Thymus (tissue), 11 donors: ENCODE results near the gene DENND2A. TPM values are rescaled to one million over a fixed set of nuclear protein-coding genes. Genes with fewer than 3 reads are reported as not detected.
"Not testable (repeated sequence)": the region's sequence is repeated elsewhere in the genome, so short reads cannot be mapped to it uniquely, and the experiment has no call there.

Experiments used
- DNase-seq, 9 donors: peaks; one replicate each; pipeline ENCODE4 v3.0.0-alpha.2; 2013; ENCODE audit warnings: low spot score in 9 of 9, low read depth in 6 of 9, missing footprints in 1 of 9
- H3K27ac ChIP-seq, 2 donors: one replicate each; pipeline ENCODE4 v1.5.1; 2013; ENCODE audit warnings: control low read depth in 1 of 2, low read depth in 1 of 2, low read length in 1 of 2, mild to moderate bottlenecking in 1 of 2, moderate library complexity in 1 of 2
- H3K27me3 ChIP-seq, 2 donors: one replicate each; pipeline ENCODE4 v1.5.1; 2013; ENCODE audit warnings: low read length in 1 of 2; ENCODE audit not compliant: control insufficient read depth in 2 of 2, insufficient read depth in 1 of 2
- H3K36me3 ChIP-seq, 2 donors: one replicate each; pipeline ENCODE4 v1.5.1; 2013; ENCODE audit warnings: low read length in 1 of 2, mild to moderate bottlenecking in 1 of 2, moderate library complexity in 1 of 2; ENCODE audit not compliant: control insufficient read depth in 2 of 2, insufficient read depth in 2 of 2
- H3K4me1 ChIP-seq, 2 donors: one replicate each; pipeline ENCODE4 v1.5.1; 2013; ENCODE audit warnings: low read length in 2 of 2; ENCODE audit not compliant: control insufficient read depth in 2 of 2, insufficient read depth in 2 of 2
- H3K4me3 ChIP-seq, 2 donors: one replicate each; pipeline ENCODE4 v1.5.1; 2013; ENCODE audit warnings: low read length in 2 of 2, control low read depth in 1 of 2, mild to moderate bottlenecking in 1 of 2
- H3K9me3 ChIP-seq, 2 donors: one replicate each; pipeline ENCODE4 v1.5.1; 2013; ENCODE audit warnings: low read length in 1 of 2, mild to moderate bottlenecking in 1 of 2; ENCODE audit not compliant: control insufficient read depth in 2 of 2, insufficient read depth in 1 of 2
- WGBS: extraction: QIAGEN DNeasy Blood & Tissue Kit; methylation state at CpG from one replicate; pipeline ENCODE4 v1.1.7; 2013; 5-methylcytosine and 5-hydroxymethylcytosine counted together
- polyA plus RNA-seq: library from polyadenylated mRNA; stranded (reverse); fragments of 200-250 nt; gene quantifications from one replicate; pipeline ENCODE4 v1.2.3, GENCODE V29; 2013
- total RNA-seq: library from RNA; stranded (reverse); fragments of 120-200 nt; gene quantifications from one replicate; pipeline ENCODE4 v1.2.4, GENCODE V29; 2013
- donor health status: healthy.

The DENND2A gene
- total and polyA plus RNA-seq, 2 donors: 0.80 to 1.0 TPM

GRCh38 chr7:140680886-140681285, 40.3 kb upstream of the DENND2A start:
- no peaks in the 10 kb centered on the region for H3K4me1 ChIP-seq
- H3K9me3 ChIP-seq: no peaks in the 10 kb centered on the region
- H3K4me3 ChIP-seq: no peak overlapping the region
- no peak for DNase-seq
- H3K27me3 ChIP-seq: no peaks in the 10 kb centered on the region
- H3K36me3 ChIP-seq: peaks cover 41 to 51% of the 10 kb centered on the region in 2 donors
- H3K27ac ChIP-seq: no peak overlapping the region
- 95% methylated on average over 7 of the region's 7 CpGs for WGBS

GRCh38 chr7:140679186-140679585, 38.6 kb upstream of the DENND2A start:
- WGBS: 97% methylated on average over 9 of the region's 9 CpGs
- peaks cover 0 to 8% of the 10 kb centered on the region in 2 donors for H3K4me1 ChIP-seq
- H3K4me3 ChIP-seq: no peak overlapping the region
- DNase-seq: no peak
- no peak overlapping the region for H3K27ac ChIP-seq
- peaks cover 35 to 40% of the 10 kb centered on the region in 2 donors for H3K36me3 ChIP-seq
- no peaks in the 10 kb centered on the region for H3K27me3 ChIP-seq
- H3K9me3 ChIP-seq: no peaks in the 10 kb centered on the region

GRCh38 chr7:140678816-140679130, 38.2 kb upstream of the DENND2A start:
- no peak overlapping the region for H3K27ac ChIP-seq
- H3K9me3 ChIP-seq: no peaks in the 10 kb centered on the region
- peaks cover 33 to 36% of the 10 kb centered on the region in 2 donors for H3K36me3 ChIP-seq
- DNase-seq: no peak
- H3K27me3 ChIP-seq: no peaks in the 10 kb centered on the region
- peaks cover 2 to 12% of the 10 kb centered on the region in 2 donors for H3K4me1 ChIP-seq
- no peak overlapping the region for H3K4me3 ChIP-seq
- 97% methylated on average over 7 of the region's 7 CpGs for WGBS

GRCh38 chr7:140678081-140678815, 37.6 kb upstream of the DENND2A start:
- H3K36me3 ChIP-seq: peaks cover 28 to 35% of the 10 kb centered on the region in 2 donors
- H3K9me3 ChIP-seq: no peaks in the 10 kb centered on the region
- H3K4me1 ChIP-seq: peaks cover 7 to 16% of the 10 kb centered on the region in 2 donors
- H3K4me3 ChIP-seq: no peak overlapping the region
- no peak overlapping the region for H3K27ac ChIP-seq
- DNase-seq: no peak
- no peaks in the 10 kb centered on the region for H3K27me3 ChIP-seq
- 98% methylated on average over 20 of the region's 20 CpGs for WGBS

GRCh38 chr7:140677496-140677895, 36.9 kb upstream of the DENND2A start:
- Histone ChIP-seq H3K36me3 (peaks cover 26 to 35% of the 10 kb centered on the region in 2 donors), H3K27ac (no peak overlapping the region), H3K27me3 (no peaks in the 10 kb centered on the region), H3K4me1 (peaks cover 7 to 17% of the 10 kb centered on the region in 2 donors), H3K9me3 (no peaks in the 10 kb centered on the region), H3K4me3 (no peak overlapping the region)
- DNase-seq: no peak
- 98% methylated on average over 3 of the region's 3 CpGs for WGBS

- H3K27ac ChIP-seq: not testable (repeated sequence)
Measured at GRCh38 chr7:140676956-140677355, 36.3 kb upstream of the DENND2A start.

GRCh38 chr7:140676306-140676705, 35.7 kb upstream of the DENND2A start:
- WGBS: 79% methylated on average over 3 of the region's 3 CpGs
- H3K36me3 ChIP-seq: peaks cover 20 to 28% of the 10 kb centered on the region in 2 donors
- H3K27ac ChIP-seq: no peak overlapping the region
- H3K4me3 ChIP-seq: no peak overlapping the region
- H3K27me3 ChIP-seq: no peaks in the 10 kb centered on the region
- H3K9me3 ChIP-seq: no peaks in the 10 kb centered on the region
- no peak for DNase-seq
- H3K4me1 ChIP-seq: peaks cover 7 to 22% of the 10 kb centered on the region in 2 donors

More at GRCh38 chr7:140676956-140677355, 36.3 kb upstream of the DENND2A start:
- WGBS: 94% methylated on average over 11 of the region's 11 CpGs
- not testable (repeated sequence) for H3K9me3 ChIP-seq, H3K27me3 ChIP-seq, H3K4me3 ChIP-seq, DNase-seq
- Histone ChIP-seq H3K4me1 (peaks cover 7 to 22% of the 10 kb centered on the region in 2 donors), H3K36me3 (peaks cover 23 to 33% of the 10 kb centered on the region in 2 donors)

- H3K36me3 ChIP-seq: peaks cover 18 to 23% of the 10 kb centered on the region in 2 donors
- H3K27me3 ChIP-seq: no peaks in the 10 kb centered on the region
- H3K4me3 ChIP-seq: no peak overlapping the region
- DNase-seq: no peak
- H3K9me3 ChIP-seq: no peaks in the 10 kb centered on the region
- no peak overlapping the region for H3K27ac ChIP-seq
- WGBS: over 99% methylated on average over 4 of the region's 4 CpGs
- H3K4me1 ChIP-seq: peaks cover 7 to 22% of the 10 kb centered on the region in 2 donors
Measured at GRCh38 chr7:140675726-140676125, 35.1 kb upstream of the DENND2A start.

GRCh38 chr7:140674899-140675701, 34.5 kb upstream of the DENND2A start:
- Histone ChIP-seq H3K4me1 (peaks cover 7 to 22% of the 10 kb centered on the region in 2 donors), H3K36me3 (peaks cover 15 to 19% of the 10 kb centered on the region in 2 donors), H3K9me3 (no peaks in the 10 kb centered on the region), H3K27ac (no peak overlapping the region), H3K4me3 (no peak overlapping the region), H3K27me3 (no peaks in the 10 kb centered on the region)
- peak in 1 of 9 donors; percentile 42 for DNase-seq
- WGBS: 81% methylated on average over 8 of the region's 8 CpGs
